ENCODE measurements around the gene GRIK3.

GRIK3 gene

GRCh38 chr1:36829066-36829465 lies 205.2 kb downstream of the GRIK3 start:
- no peak for TF ChIP-seq CTCF (IDR thresholded peaks at IDR 0.05; ENCODE audit: insufficient read depth, low read length, missing control alignments)
- no peak overlapping the region for H3K4me3 ChIP-seq (ENCODE audit: low read depth, low read length)
- no peak for DNase-seq (ENCODE audit: low read depth, low spot score)
- POLR2A ChIA-PET: no interaction called here
- CTCF ChIA-PET: no interaction called here

GRCh38 chr1:36825226-36825625 lies 209.1 kb downstream of the GRIK3 start:
- TF ChIP-seq CTCF (IDR thresholded peaks at IDR 0.05; ENCODE audit: insufficient read depth, low read length, missing control alignments): no peak
- H3K4me3 ChIP-seq (ENCODE audit: low read depth, low read length): no peak overlapping the region
- ChIA-PET POLR2A (no interaction called here), CTCF (no interaction called here)
- DNase-seq (ENCODE audit: low read depth, low spot score): no peak

- CTCF ChIA-PET: no interaction called here
- no peak for DNase-seq (ENCODE audit: low read depth, low spot score)
- H3K4me3 ChIP-seq (ENCODE audit: low read depth, low read length): no peak overlapping the region
- POLR2A ChIA-PET: no interaction called here
- no peak for TF ChIP-seq CTCF (IDR thresholded peaks at IDR 0.05; ENCODE audit: insufficient read depth, low read length, missing control alignments)
Measured at GRCh38 chr1:36824390-36824861, 209.9 kb downstream of the GRIK3 start.

- DNase-seq (ENCODE audit: low read depth, low spot score): no peak
- no peak for TF ChIP-seq CTCF (IDR thresholded peaks at IDR 0.05; ENCODE audit: insufficient read depth, low read length, missing control alignments)
- ChIA-PET POLR2A (no interaction called here), CTCF (no interaction called here)
- H3K4me3 ChIP-seq (ENCODE audit: low read depth, low read length): no peak overlapping the region
Measured at GRCh38 chr1:36822648-36823047, 211.7 kb downstream of the GRIK3 start.

GRCh38 chr1:36821386-36821785 lies 212.9 kb downstream of the GRIK3 start:
- DNase-seq (ENCODE audit: low read depth, low spot score): no peak
- CTCF ChIA-PET: no interaction called here
- H3K4me3 ChIP-seq (ENCODE audit: low read depth, low read length): no peak overlapping the region
- TF ChIP-seq CTCF (IDR thresholded peaks at IDR 0.05; ENCODE audit: insufficient read depth, low read length, missing control alignments): no peak
- POLR2A ChIA-PET: no interaction called here

GRCh38 chr1:36818771-36819170 lies 215.5 kb downstream of the GRIK3 start:
- no peak for TF ChIP-seq CTCF (IDR thresholded peaks at IDR 0.05; ENCODE audit: insufficient read depth, low read length, missing control alignments)
- ChIA-PET POLR2A (no interaction called here), CTCF (no interaction called here)
- no peak overlapping the region for H3K4me3 ChIP-seq (ENCODE audit: low read depth, low read length)
- no peak for DNase-seq (ENCODE audit: low read depth, low spot score)
